ENCODE measurements around the gene MMP1.
"Not testable (repeated sequence)": the region's sequence is repeated elsewhere in the genome, so short reads cannot be mapped to it uniquely, and the experiment has no call there.

The MMP1 gene

DNA sequence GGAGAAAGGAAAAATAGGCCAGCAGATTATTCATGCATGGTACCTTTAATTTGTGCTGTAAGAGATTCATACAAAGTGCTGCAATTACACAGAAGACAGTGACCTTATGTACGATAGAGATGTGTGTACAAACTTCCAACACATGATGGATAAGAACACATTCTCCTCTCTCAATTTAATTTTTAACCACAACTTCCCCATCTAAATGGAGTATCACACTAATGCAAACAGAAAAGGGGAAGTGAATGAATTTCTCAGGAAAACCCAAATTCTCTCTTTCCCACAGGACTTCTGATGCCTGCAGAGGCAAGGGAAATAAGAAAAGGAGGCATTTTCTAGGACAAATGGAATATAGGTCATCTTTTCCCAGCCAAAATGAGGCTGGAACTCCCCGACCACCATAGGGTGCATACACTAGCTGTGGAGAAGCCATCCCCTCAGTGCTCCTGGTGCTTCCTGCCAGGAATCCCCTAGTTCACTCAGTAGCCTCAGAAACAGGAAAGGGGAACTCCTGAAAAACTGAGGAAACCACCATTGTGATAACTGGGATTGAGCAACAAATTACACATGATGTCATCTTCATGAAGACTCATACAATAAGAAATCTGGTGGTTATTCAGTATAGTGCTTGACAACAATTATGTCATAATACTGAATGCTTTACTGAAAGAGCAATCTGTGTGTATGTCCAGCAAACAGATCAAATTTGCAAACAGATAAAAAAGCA, 40.0 kb downstream of the MMP1 start:
- DNase-seq = no peak

DNA sequence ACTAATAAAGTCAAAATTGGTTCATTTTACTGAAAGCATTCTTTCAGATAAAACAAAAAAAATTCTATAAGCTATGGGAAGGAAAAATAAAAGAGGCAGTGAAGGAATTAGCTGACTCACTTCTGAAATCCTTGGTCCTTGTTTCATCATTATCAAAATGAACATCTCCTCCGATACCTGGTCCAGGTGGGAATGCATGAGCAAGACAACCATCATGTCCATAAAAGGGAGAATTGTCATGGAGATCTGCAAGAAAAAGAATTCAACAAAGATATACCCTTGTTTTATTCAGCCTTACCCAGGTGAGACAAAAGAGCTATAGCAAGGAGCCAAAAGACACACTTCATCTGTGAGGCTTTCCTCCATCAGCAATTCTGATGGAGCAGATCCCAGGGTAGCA, 44.7 kb downstream of the MMP1 start:
- no peak for DNase-seq

DNA sequence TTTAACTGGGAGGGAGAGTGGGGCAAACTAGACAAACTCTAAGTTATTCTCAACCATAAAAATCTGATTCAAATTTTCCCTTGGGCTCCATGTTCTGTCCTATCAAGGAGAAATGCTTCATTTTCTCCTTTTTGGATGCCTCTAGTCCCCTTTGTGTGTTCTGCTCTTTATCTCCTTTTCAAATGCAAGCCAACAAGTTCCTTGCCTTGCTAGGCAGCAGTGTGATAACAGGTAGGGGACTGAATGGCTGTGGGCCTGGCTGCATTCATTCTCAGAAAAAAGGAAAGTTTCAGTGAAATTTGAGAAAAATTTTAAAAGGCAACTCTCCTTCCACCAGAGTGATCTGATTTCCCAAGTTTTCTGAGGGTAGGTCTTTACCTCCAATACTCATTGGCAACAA, 46.3 kb downstream of the MMP1 start:
- no peak for DNase-seq

DNA sequence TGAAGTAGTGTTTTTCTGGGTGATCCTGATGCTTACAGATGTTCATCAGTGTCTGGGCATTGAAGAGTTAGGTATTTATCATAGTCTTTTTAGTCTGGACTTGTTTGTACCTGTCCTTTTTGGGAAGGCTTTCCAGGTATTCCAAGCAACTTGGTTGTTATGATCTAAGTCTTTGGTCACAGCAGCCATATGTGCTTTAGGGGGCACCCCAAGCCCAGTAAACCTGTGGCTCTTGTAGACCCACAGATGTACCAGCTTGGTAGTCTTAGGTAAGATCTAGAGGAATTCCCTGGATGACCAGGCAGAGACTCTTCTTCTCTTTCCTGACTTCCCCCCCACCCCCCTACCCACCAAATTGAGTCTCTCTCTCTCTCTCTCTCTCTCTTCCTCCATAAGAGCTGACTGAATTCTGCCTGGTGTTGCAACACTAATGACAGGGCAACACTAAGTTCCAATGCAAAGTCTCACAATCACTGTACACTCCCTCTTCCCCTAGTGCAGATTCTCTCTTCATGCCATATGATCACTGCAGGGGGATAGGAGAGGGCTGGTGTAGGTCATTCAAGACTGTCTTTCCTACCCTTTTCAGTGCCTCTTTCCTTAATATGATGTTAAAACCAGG, 48.7 kb downstream of the MMP1 start:
- DNase-seq = no peak

DNA sequence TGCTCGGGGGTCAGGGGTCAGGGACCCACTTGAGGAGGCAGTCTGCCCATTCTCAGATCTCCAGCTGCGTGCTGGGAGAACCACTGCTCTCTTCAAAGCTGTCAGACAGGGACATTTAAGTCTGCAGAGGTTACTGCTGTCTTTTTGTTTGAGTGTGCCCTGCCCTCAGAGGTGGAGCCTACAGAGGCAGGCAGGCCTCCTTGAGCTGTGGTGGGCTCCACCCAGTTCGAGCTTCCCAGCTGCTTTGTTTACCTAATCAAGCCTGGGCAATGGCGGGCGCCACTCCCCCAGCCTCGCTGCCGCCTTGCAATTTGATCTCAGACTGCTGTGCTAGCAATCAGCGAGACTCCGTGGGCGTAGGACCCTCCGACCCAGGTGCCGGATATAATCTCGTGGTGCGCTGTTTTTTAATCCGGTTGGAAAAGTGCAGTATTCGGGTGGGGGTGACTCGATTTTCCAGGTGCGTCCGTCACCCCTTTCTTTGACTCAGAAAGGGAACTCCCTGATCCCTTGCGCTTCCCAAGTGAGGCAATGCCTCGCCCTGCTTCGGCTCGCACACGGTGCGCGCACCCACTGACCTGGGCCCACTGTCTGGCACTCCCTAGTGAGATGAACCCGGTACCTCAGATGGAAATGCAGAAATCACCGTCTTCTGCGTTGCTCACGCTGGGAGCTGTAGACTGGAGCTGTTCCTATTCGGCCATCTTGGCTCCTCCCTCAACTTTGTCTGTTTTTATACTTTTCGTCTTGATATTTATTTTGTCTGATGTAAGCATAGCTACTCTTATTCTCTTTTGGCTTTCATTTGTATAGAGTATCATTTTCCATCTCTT, 51.0 kb downstream of the MMP1 start:
- not testable (repeated sequence) for DNase-seq
